NCI-H128 (cell line): ENCODE results near the gene XKR8.

ENCODE experiments used
- DNase-seq: peaks from one replicate; lab custom pipeline; 2025; ENCODE audit not compliant: unreplicated experiment; lab: John Stamatoyannopoulos, UW

The XKR8 gene

DNA sequence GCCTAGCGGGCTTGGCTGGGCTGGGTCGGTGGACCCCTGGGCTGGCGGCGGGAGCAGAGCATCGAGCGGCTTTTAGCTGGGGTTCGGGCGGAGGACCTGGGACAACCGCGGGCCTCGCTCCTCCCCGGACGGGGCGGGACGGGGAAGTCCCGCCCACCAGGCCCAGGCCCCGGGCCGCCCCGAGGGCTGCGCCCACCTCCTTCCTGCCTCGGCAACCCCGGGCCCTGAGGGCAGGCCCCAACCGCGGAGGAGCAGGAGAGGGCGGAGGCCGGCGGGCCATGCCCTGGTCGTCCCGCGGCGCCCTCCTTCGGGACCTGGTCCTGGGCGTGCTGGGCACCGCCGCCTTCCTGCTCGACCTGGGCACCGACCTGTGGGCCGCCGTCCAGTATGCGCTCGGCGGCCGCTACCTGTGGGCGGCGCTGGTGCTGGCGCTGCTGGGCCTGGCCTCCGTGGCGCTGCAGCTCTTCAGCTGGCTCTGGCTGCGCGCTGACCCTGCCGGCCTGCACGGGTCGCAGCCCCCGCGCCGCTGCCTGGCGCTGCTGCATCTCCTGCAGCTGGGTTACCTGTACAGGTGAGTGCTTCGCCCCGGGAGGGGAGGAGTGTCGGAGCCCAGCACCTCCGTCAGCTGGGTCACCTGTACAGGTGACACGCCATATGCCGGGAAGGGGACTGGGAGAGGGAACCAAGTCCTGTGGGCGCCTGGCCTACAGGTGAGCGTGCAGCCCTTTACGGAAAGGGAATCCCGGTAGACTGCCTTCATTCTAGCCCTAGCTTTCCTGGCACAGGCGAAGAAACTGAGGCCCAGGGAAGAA lies at the start of gene XKR8:
TSS of gene XKR8 (plus strand) at position 182 of the 812 bp plus-strand sequence. CDS start at position 279, 97 bp downstream.
- peak; percentile 23 for DNase-seq

DNA sequence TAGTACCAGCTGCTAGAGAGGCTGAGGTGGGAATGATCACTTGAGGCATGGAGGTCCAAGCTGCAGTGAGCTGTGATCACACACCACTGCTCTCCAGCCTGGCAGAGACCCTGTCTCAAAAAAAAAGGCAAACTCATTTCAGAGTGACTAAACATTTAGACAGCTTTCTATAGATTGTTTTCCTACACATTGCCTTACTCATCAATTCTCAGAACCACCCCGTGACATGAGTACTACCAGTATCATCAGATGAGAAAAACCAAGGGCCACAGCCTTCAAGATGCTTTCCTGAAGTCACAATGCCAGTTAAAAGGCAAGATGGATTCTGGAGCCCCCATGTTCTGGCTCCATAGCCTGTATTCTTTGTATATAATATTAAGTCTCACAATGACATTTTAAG lies 47.3 kb upstream of the XKR8 start:
- no peak for DNase-seq

GRCh38 chr1:27915082-27915575 lies 44.6 kb upstream of the XKR8 start:
- DNase-seq: no peak

DNA sequence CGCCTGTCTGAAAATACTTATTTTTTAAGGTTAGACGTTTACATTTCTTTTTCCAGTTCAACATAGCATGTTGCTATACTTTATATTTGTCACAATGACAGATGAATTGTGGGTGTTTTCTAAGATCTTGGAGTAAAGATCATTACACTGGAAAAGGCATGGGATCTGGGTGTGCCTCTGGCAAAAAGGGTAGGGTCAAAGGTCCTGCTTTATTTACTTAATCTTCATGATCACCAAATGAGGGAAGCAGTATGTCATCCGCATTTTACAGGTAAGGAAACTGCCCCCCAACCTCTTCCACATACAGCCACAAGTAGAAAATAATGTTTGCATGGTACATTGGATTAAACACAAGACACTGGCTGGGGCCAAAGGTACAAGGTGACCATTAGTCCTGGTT lies 37.5 kb upstream of the XKR8 start:
- DNase-seq: no peak

- no peak for DNase-seq
These were observed 31.4 kb upstream of the XKR8 start for GRCh38 chr1:27928216-27928954.

- DNase-seq: no peak
These were observed 28.6 kb upstream of the XKR8 start for GRCh38 chr1:27931184-27931583.

- DNase-seq: no peak
These were observed 28.0 kb upstream of the XKR8 start for GRCh38 chr1:27931759-27932158.

- DNase-seq: no peak
These were observed 24.8 kb upstream of the XKR8 start, which contains the start of gene SMPDL3B for GRCh38 chr1:27934818-27935549. TSS of gene SMPDL3B (plus strand) at chr1:27935000. CDS start at chr1:27935184, 184 bp downstream.

- DNase-seq: no peak
These were observed 24.1 kb upstream of the XKR8 start for GRCh38 chr1:27935721-27936120.

DNA sequence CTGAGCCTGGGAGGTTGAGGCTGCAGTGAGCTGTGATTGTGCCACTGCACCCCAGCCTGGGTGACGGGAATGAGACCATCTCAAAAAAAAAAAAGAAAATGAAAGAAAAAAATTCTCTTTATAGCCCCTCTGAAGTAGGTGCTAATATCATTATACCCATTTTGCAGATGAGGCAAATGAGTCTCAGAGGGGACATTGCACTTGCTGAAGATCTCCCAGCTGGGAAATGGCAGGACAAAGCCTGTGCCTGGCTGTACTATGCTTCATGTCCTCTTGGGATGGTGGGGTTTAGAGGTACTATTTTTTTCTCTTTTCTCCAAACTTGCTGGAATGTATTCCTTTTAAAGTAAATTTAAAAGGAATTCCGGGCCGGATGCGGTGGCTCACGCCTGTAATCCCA lies 23.4 kb upstream of the XKR8 start:
- DNase-seq: no peak

GRCh38 chr1:27937524-27937836 lies 22.3 kb upstream of the XKR8 start:
- no peak for DNase-seq

- no peak for DNase-seq
These were observed 21.3 kb upstream of the XKR8 start for GRCh38 chr1:27938488-27938887.

GRCh38 chr1:27940297-27940696 lies 19.5 kb upstream of the XKR8 start:
- DNase-seq: no peak

DNA sequence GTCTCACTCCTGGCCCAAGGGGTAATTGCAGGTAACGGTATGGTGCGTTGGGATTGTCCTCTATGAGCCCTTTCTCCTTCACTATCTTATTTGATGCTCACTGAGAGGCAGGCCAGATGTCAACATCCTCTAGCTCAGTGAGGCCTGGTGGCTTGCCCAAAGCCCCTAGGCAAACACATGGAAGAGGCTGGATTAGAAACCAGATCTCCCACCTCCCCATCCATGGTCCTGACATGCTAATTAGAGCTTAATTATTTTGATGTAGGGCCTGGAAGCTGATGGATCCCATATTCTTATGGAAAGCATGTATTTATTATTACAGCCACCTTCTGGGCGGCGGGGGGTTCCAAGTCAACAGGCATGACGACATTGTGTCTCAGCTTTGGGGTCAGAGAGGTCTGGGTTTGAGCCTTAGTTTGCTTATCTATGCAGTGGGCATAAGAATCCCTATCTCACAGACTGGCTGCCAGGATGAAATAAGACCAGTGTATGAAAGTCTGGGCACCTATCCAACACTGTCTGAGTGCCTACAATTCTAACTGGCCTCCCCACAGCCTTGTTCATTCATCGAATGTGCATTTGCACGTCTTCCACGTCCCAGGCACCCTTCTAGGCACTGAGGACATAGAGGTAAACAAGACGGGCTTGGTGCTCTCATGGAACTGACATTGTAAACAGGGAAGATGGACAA lies 18.8 kb upstream of the XKR8 start:
- no peak for DNase-seq

DNA sequence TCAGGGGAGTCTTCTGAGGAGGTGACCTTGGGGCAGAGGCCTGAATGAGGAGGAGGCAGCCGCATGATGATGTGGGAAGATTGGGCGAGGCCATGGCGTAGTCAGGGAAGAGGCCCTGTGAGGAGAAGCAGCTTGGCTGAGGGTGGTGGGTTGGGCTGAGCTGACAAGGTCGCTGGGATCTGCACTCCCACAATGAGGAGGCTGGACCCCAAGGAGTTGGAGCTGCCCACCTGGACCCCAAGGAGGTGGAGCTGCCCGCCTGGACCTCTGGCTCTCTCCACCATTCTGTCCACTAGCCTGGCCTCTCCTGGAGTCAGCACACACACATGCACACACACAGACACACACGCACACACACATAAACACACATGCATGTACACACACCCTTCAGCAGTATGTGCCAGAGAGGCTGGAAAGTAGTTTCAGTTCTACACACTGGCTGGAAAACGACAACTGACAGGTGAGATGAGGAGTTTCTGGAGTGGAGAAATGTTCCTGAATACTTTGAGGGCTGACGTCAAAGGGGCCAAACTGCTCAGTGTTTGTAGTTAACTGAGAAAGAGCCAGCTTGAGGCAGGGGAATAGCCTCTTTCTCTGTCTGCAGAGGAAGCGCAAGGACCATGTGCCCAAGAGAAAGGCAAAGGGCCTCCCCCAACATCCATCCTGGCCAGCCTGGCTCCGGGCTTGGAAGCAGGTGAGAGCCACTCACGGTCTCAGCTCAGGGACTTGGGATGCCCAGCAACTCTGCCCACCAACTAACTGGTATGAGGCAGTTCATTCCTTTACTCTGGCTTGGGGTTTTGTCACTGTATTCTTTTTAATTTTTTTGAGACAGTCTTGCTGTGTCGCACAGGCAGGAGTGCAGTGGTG lies 17.9 kb upstream of the XKR8 start:
- DNase-seq: no peak

DNA sequence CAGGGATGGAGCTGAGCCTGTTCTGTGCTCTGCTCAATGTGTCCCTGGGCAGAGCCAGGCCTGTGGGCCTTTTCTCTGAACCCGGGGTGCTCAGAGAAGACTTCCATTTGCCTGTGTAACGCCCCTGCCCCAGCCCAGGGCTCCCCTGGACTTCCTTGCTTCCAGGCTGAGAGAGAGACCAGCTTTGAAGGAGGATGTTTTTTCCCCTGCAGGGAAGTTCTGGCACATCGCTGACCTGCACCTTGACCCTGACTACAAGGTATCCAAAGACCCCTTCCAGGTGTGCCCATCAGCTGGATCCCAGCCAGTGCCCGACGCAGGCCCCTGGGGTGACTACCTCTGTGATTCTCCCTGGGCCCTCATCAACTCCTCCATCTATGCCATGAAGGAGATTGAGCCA lies 14.8 kb upstream of the XKR8 start:
- no peak for DNase-seq

- DNase-seq: no peak
These were observed 10.7 kb upstream of the XKR8 start for GRCh38 chr1:27949027-27949426.

- no peak for DNase-seq
These were observed 8.4 kb upstream of the XKR8 start for GRCh38 chr1:27951396-27951795.

DNA sequence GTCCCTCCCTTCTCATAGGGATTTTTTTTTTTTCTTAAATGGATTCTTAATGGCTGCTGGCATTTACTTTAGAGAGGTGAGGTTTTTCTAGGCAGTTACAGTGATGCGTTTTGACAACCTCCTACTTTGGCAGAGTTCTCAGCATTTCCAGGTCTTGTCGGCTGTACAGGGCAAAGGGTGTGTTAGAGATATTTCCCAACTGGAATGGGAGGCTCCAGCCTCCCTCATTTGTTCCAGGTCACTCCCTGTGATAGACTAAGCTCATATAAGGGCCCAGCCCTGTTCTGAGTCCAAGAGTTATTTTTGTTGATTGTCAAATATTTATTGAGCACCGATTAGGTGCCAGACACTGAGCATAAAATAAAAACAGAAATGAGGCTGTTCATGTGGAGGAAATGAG lies 7.6 kb upstream of the XKR8 start:
- no peak for DNase-seq

DNA sequence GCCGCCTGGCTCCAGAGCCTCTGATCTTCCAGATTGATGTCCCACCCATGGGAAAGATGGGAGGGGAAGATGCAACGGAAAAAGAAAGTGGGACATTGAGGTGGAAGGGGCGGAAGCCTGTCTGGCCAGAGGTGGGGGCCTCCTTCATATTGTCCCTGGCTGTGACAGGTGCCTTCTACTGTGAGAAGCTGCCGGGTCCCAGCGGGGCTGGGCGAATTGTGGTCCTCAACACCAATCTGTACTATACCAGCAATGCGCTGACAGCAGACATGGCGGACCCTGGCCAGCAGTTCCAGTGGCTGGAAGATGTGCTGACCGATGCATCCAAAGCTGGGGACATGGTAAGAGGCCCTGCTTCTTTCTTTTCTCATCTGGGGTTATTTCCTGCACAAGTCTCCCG lies 5.6 kb upstream of the XKR8 start:
- DNase-seq: no peak
